AG09319 (cell line): Measurements from ENCODE around the gene RELN.

Experiments used
- DNase-seq: peaks from one replicate; pipeline ENCODE4 v3.0.0-alpha.2; 2010; ENCODE audit warnings: low read depth; ENCODE audit errors: extremely low read depth
- CTCF ChIP-seq: IDR thresholded peaks from 2 replicates; pipeline ENCODE4 v1.5.1; 2011; ENCODE audit warnings: low read depth, mild to moderate bottlenecking, inconsistent platforms, low read length, moderate library complexity

RELN gene

GRCh38 chr7:103658055-103659005, 331.1 kb downstream of the RELN start:
- no peak for TF ChIP-seq CTCF
- no peak for DNase-seq

GRCh38 chr7:103657474-103657894, 332.0 kb downstream of the RELN start:
- TF ChIP-seq CTCF, result no peak
- DNase-seq, result no peak

- DNase-seq, result no peak
- no peak for TF ChIP-seq CTCF
Observed at GRCh38 chr7:103656221-103656620, 333.2 kb downstream of the RELN start.

GRCh38 chr7:103651593-103652377, 337.7 kb downstream of the RELN start:
- no peak for DNase-seq
- no peak for TF ChIP-seq CTCF

- DNase-seq, result no peak
- TF ChIP-seq CTCF, result no peak
Observed at GRCh38 chr7:103649052-103649451, 340.4 kb downstream of the RELN start.

GRCh38 chr7:103648135-103648534, 341.3 kb downstream of the RELN start:
- no peak for TF ChIP-seq CTCF
- no peak for DNase-seq

GRCh38 chr7:103644319-103644718, 345.1 kb downstream of the RELN start:
- TF ChIP-seq CTCF, result no peak
- no peak for DNase-seq
